H9 (cell line): Measurements from ENCODE around the gene ABHD3. TPM values are rescaled to one million over a fixed set of nuclear protein-coding genes. Genes with fewer than 3 reads are reported as not detected.
"Not testable (repeated sequence)": the region's sequence is repeated elsewhere in the genome, so short reads cannot be mapped to it uniquely, and the experiment has no call there.

Experiments used
- DNase-seq: peaks from one replicate; pipeline ENCODE4 v3.0.0-alpha.2; 2017
- H2AFZ ChIP-seq: one replicate; pipeline ENCODE4 v1.6.1; 2013; ENCODE audit warnings: mild to moderate bottlenecking, low read length, control low read depth, moderate library complexity
- H2AK5ac ChIP-seq: 2 replicates; pipeline ENCODE4 v1.6.1; 2013; ENCODE audit warnings: low read length, control low read depth, mixed read lengths; ENCODE audit not compliant: insufficient read length
- H2BK120ac ChIP-seq: one replicate; pipeline ENCODE4 v1.6.1; 2013; ENCODE audit warnings: low read depth, mild to moderate bottlenecking, low read length, control low read depth, inconsistent platforms; ENCODE audit not compliant: poor library complexity, severe bottlenecking
- H2BK12ac ChIP-seq: 2 replicates; pipeline ENCODE4 v1.6.1; 2013; ENCODE audit warnings: low read length, control low read depth, mixed read lengths, low read depth; ENCODE audit not compliant: insufficient read length
- H2BK15ac ChIP-seq: 2 replicates; pipeline ENCODE4 v1.6.1; 2013; ENCODE audit warnings: low read depth, low read length, control low read depth
- H2BK20ac ChIP-seq: one replicate; pipeline ENCODE4 v1.6.1; 2013; ENCODE audit warnings: low read depth, mild to moderate bottlenecking, low read length, control low read depth, inconsistent platforms; ENCODE audit not compliant: poor library complexity, severe bottlenecking
- H2BK5ac ChIP-seq: 2 replicates; pipeline ENCODE4 v1.6.1; 2013; ENCODE audit warnings: low read length, control low read depth, mixed read lengths; ENCODE audit not compliant: insufficient read length
- H3K14ac ChIP-seq: 2 replicates; pipeline ENCODE4 v1.6.1; 2013; ENCODE audit warnings: low read length, control low read depth; ENCODE audit not compliant: insufficient read depth
- H3K18ac ChIP-seq: 2 replicates; pipeline ENCODE4 v1.6.1; 2013; ENCODE audit warnings: low read depth, mild to moderate bottlenecking, mixed read lengths, low read length, control low read depth; ENCODE audit not compliant: insufficient read length
- H3K23ac ChIP-seq: 2 replicates; pipeline ENCODE4 v1.6.1; 2013; ENCODE audit warnings: low read length, control low read depth, mixed read lengths, low read depth; ENCODE audit not compliant: insufficient read length
- H3K23me2 ChIP-seq: 2 replicates; pipeline ENCODE4 v1.6.1; 2013; ENCODE audit warnings: low read depth, mild to moderate bottlenecking, mixed read lengths, low read length, control low read depth; ENCODE audit not compliant: insufficient read length, poor library complexity, severe bottlenecking
- H3K27ac ChIP-seq: 2 replicates; pipeline ENCODE4 v1.5.1; 2013; ENCODE audit warnings: low read length, control low read depth, mixed read lengths, low read depth; ENCODE audit not compliant: insufficient read length
- H3K27me3 ChIP-seq: 2 replicates; pipeline ENCODE4 v1.6.1; 2013; ENCODE audit warnings: low read length, control low read depth, inconsistent platforms; ENCODE audit not compliant: insufficient read depth
- H3K4ac ChIP-seq: 2 replicates; pipeline ENCODE4 v1.6.1; 2013; ENCODE audit warnings: low read depth, mild to moderate bottlenecking, control low read depth, inconsistent platforms, low read length, moderate library complexity
- H3K4me1 ChIP-seq: 2 replicates; pipeline ENCODE4 v1.6.1; 2013; ENCODE audit warnings: low read length, control low read depth, inconsistent platforms; ENCODE audit not compliant: insufficient read depth
- H3K4me2 ChIP-seq: 2 replicates; pipeline ENCODE4 v1.6.1; 2013; ENCODE audit warnings: low read length, control low read depth, mixed read lengths; ENCODE audit not compliant: insufficient read length, insufficient read depth
- H3K56ac ChIP-seq: 2 replicates; pipeline ENCODE4 v1.6.1; 2013; ENCODE audit warnings: low read depth, mild to moderate bottlenecking, mixed read lengths, low read length, control low read depth; ENCODE audit not compliant: insufficient read length
- H3K79me1 ChIP-seq: 2 replicates; pipeline ENCODE4 v1.6.1; 2013; ENCODE audit warnings: low read depth, mild to moderate bottlenecking, moderate library complexity, low read length, control low read depth, inconsistent platforms; ENCODE audit not compliant: insufficient read depth, poor library complexity, severe bottlenecking
- H3K79me2 ChIP-seq: 2 replicates; pipeline ENCODE4 v1.6.1; 2013; ENCODE audit warnings: low read length, control low read depth, inconsistent platforms; ENCODE audit not compliant: insufficient read depth
- H3K9ac ChIP-seq: 2 replicates; pipeline ENCODE4 v1.6.1; 2013; ENCODE audit warnings: low read length, control low read depth, mixed read lengths; ENCODE audit not compliant: insufficient read length; ENCODE audit errors: extremely low read depth
- H3K9me3 ChIP-seq: one replicate; pipeline ENCODE4 v1.6.1; 2013; ENCODE audit warnings: low read depth, low read length, inconsistent platforms; ENCODE audit not compliant: control insufficient read depth
- H3T11ph ChIP-seq: one replicate; pipeline ENCODE4 v1.6.1; 2013; ENCODE audit warnings: mild to moderate bottlenecking, low read length, control low read depth, inconsistent platforms
- H4K20me1 ChIP-seq: one replicate; pipeline ENCODE4 v1.6.1; 2013; ENCODE audit not compliant: control insufficient read depth, insufficient read length, insufficient read depth
- H4K5ac ChIP-seq: 2 replicates; pipeline ENCODE4 v1.6.1; 2013; ENCODE audit warnings: low read depth, mild to moderate bottlenecking, mixed read lengths, low read length, control low read depth; ENCODE audit not compliant: insufficient read length
- H4K8ac ChIP-seq: replicated peaks from 2 replicates; pipeline ENCODE4 v1.6.1; 2013; ENCODE audit warnings: low read length, control low read depth, mixed read lengths, low read depth; ENCODE audit not compliant: insufficient read length
- H4K91ac ChIP-seq: 2 replicates; pipeline ENCODE4 v1.6.1; 2013; ENCODE audit warnings: low read depth, mild to moderate bottlenecking, moderate library complexity, mixed read lengths, low read length, control low read depth; ENCODE audit not compliant: insufficient read length
- H3K27ac Mint-ChIP-seq, 3 experiments: 2 replicates in 2 of 3; 3 replicates in 1 of 3; pipeline ENCODE4 v1.8.0; 2020 to 2021; ENCODE audit warnings: mixed read lengths in 3 of 3, mild to moderate bottlenecking in 1 of 3, moderate library complexity in 1 of 3
- H3K27me3 Mint-ChIP-seq: 2 replicates; pipeline ENCODE4 v1.8.0; 2021; ENCODE audit warnings: low read depth, mild to moderate bottlenecking, moderate library complexity, mixed read lengths
- H3K36me3 Mint-ChIP-seq, 3 experiments: 2 replicates in 2 of 3; 3 replicates in 1 of 3; pipeline ENCODE4 v1.8.0; 2020 to 2021; ENCODE audit warnings: low read depth in 3 of 3, mixed read lengths in 3 of 3; ENCODE audit not compliant: insufficient read depth in 1 of 3
- H3K4me1 Mint-ChIP-seq, 2 experiments: 2 replicates each; pipeline ENCODE4 v1.8.0; 2020; ENCODE audit warnings: mixed read lengths in 2 of 2
- H3K4me3 Mint-ChIP-seq, 2 experiments: 2 replicates in 1 of 2; 3 replicates in 1 of 2; pipeline ENCODE4 v1.8.0; 2020 to 2021; ENCODE audit warnings: mild to moderate bottlenecking in 2 of 2, mixed read lengths in 2 of 2, moderate library complexity in 1 of 2
- H3K9me3 Mint-ChIP-seq, 2 experiments: 2 replicates in 1 of 2; 3 replicates in 1 of 2; pipeline ENCODE4 v1.8.0; 2020; ENCODE audit warnings: mild to moderate bottlenecking in 2 of 2, mixed read lengths in 2 of 2, moderate library complexity in 1 of 2
- WGBS: extraction: QIAGEN DNeasy Blood & Tissue Kit; methylation state at CpG from one replicate; pipeline ENCODE4 v1.1.7; 2013; ENCODE audit warnings: missing lambda C conversion rate, low lambda C conversion rate, mixed read lengths; ENCODE audit not compliant: insufficient read length; ENCODE audit errors: extremely low coverage; 5-methylcytosine and 5-hydroxymethylcytosine counted together
- total RNA-seq: library from RNA; stranded (reverse); gene quantifications from 2 replicates; pipeline ENCODE4 v1.2.1, GENCODE V29; 2021
- TF ChIP-seq, protein P1 (sequence below): fragments of 200-600 bp; sonication (generic); conservative IDR thresholded peaks from 3 replicates; pipeline ENCODE4 v1.8.0; 2021; ENCODE audit warnings: antibody characterized with exemption, mild to moderate bottlenecking

ABHD3 gene
- total RNA-seq, 1 experiment from 2014 or later, result 12.0 TPM

DNA sequence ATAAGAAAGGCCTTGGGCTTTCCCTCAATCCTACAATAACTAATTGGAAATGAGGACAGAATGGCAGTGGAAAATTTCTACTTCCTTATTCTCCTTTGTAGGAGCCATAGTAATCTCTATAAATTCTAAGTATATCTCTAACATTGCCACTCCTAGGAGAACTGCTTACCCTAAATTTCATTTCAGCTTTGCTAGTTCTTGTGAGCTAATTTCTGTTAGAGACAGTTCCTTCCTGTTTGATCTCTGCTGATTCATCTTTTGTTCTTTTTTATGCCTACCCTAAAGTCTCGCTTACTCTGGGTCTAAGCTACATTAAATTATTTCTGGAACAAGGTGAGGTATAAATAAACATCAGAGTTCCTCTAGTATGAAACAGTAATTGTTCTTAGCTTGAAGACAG, 25.7 kb downstream of the ABHD3 start:
- no peaks in the 10 kb centered on the region; the same call in 1 of the 2 replicates for H3K4me1 ChIP-seq
- Mint-ChIP-seq H3K9me3 (no peaks in the 10 kb centered on the region), H3K4me1 (peaks cover 12% of the 10 kb centered on the region in 2 experiments), H3K27ac (no peak overlapping the region), H3K27me3 (no peaks in the 10 kb centered on the region), H3K4me3 (no peak overlapping the region), H3K36me3 (peaks cover 0 to under 1% (median 0%) of the 10 kb centered on the region in 3 experiments; a peak in 1 of 7 replicates)
- no peak overlapping the region for H3K27ac ChIP-seq
- H3K9ac ChIP-seq, result no peak overlapping the region
- DNase-seq, result no peak
- no peak overlapping the region for H3K4me2 ChIP-seq
- H2BK12ac ChIP-seq, result no peak overlapping the region
- WGBS, result no CpG with 5 or more reads among the region's 1 CpG
- H3K79me1 ChIP-seq, result no peaks in the 10 kb centered on the region
- no peak overlapping the region for H3K23ac ChIP-seq
- H3K4ac ChIP-seq, result no peak overlapping the region
- H2AFZ ChIP-seq, result no peak overlapping the region
- H3K56ac ChIP-seq, result no peak overlapping the region
- H3K14ac ChIP-seq, result no peak overlapping the region
- no peak overlapping the region for H2BK5ac ChIP-seq
- H4K5ac ChIP-seq, result no peak overlapping the region
- H3K79me2 ChIP-seq, result no peaks in the 10 kb centered on the region
- no peak overlapping the region for H4K91ac ChIP-seq
- H3K23me2 ChIP-seq, result no peaks in the 10 kb centered on the region
- no peaks in the 10 kb centered on the region for H3K9me3 ChIP-seq
- H3K18ac ChIP-seq, result no peak overlapping the region
- no peak overlapping the region for H2BK120ac ChIP-seq
- H2AK5ac ChIP-seq, result no peak overlapping the region
- TF ChIP-seq, protein P1, sequence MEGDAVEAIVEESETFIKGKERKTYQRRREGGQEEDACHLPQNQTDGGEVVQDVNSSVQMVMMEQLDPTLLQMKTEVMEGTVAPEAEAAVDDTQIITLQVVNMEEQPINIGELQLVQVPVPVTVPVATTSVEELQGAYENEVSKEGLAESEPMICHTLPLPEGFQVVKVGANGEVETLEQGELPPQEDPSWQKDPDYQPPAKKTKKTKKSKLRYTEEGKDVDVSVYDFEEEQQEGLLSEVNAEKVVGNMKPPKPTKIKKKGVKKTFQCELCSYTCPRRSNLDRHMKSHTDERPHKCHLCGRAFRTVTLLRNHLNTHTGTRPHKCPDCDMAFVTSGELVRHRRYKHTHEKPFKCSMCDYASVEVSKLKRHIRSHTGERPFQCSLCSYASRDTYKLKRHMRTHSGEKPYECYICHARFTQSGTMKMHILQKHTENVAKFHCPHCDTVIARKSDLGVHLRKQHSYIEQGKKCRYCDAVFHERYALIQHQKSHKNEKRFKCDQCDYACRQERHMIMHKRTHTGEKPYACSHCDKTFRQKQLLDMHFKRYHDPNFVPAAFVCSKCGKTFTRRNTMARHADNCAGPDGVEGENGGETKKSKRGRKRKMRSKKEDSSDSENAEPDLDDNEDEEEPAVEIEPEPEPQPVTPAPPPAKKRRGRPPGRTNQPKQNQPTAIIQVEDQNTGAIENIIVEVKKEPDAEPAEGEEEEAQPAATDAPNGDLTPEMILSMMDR, result no peak
- no peak overlapping the region for H2BK20ac ChIP-seq
- no peaks in the 10 kb centered on the region for H3K27me3 ChIP-seq
- no peak overlapping the region for H3T11ph ChIP-seq
- H4K8ac ChIP-seq, result no peak overlapping the region
- no peak overlapping the region for H2BK15ac ChIP-seq
- H4K20me1 ChIP-seq, result no peaks in the 10 kb centered on the region

DNA sequence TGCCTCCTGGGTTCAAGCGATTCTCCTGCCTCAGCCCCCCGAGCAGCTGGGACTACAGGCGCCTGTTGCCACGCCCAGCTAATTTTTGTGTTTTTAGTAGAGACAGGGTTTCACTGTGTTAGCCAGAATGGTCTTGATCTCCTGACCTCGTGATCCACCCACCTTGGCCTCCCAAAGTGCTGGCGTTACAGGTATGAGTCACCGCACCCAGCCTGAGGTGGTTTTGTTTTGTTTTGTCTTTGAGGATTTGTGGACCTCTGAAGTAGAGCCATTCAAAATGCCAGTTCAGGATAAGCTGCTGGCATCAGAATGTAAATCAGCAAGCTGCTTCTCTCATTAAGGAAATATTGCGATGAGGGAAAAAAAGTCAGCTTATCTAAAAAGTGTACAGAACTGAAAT, 29.2 kb downstream of the ABHD3 start:
- not testable (repeated sequence) for H2BK20ac ChIP-seq, H2BK120ac ChIP-seq, H4K20me1 ChIP-seq, H2BK15ac ChIP-seq, H3K4me2 ChIP-seq, H2AFZ ChIP-seq, H3K9me3 Mint-ChIP-seq, H3K14ac ChIP-seq, H4K8ac ChIP-seq, H3K27me3 Mint-ChIP-seq, H3K23ac ChIP-seq, H3K27me3 ChIP-seq, H3K4me3 Mint-ChIP-seq, H3K9me3 ChIP-seq, H2BK12ac ChIP-seq, H3K56ac ChIP-seq, H3K9ac ChIP-seq, H2BK5ac ChIP-seq, H3T11ph ChIP-seq, H3K36me3 Mint-ChIP-seq, H3K4ac ChIP-seq, H3K27ac Mint-ChIP-seq, H3K79me2 ChIP-seq, H3K79me1 ChIP-seq, H4K91ac ChIP-seq, H3K18ac ChIP-seq, H3K4me1 ChIP-seq, H3K23me2 ChIP-seq, H3K27ac ChIP-seq, H4K5ac ChIP-seq, H2AK5ac ChIP-seq, DNase-seq
- H3K4me1 Mint-ChIP-seq, result peaks cover 10% of the 10 kb centered on the region in 2 experiments
- WGBS, result no CpG with 5 or more reads among the region's 8 CpGs
